Islet precursor cell (in vitro differentiated cells): ENCODE results near the gene SLC9A7.
A peak's percentile ranks its signal among the peaks of the same experiment; 100 is the strongest.

ENCODE experiments used
- DNase-seq: peaks from one replicate; pipeline ENCODE4 v3.0.0-alpha.2; 2018

SLC9A7 gene

DNA sequence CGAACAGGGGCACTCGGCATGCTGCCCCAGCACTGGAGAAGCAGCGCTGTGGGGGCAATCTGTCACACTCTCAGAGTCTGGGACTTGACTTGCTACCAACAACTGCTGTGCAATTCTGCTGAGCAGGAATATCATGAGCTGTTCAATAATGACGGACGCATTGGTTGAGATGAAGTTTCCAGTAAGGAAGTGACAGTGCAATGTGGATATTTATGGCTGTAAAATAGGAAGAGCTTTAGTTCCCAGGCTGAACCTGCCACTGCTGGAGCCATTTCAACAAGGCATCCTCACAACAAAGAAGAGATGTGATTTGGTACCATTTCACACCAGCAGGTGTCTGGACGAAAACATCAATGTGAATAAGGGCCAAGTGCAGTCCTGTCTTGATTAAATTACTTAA, 161.1 kb downstream of the SLC9A7 start:
- DNase-seq: no peak

- no peak for DNase-seq
These were observed 161.7 kb downstream of the SLC9A7 start for GRCh38 chrX:46597208-46597607.

DNA sequence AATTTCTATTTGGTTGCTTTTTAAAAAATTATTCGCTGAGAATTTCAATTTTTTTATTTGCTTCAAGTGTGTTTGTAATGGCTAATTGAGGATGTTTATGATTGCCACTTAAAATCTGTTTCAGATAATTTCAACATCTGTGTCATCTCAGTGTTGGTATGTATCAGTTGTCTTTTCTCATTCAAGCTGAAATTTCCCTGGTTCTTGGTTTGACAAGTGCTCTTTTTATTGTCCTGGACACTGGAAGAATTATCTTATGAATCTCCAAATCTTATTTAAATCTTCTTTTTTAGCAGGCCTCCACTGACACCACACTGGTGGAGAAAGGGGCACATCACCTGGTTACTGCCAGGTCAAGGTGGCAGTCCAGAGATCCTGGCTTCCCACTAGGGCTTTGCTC, 163.8 kb downstream of the SLC9A7 start:
- DNase-seq: no peak

- no peak for DNase-seq
These were observed 168.8 kb downstream of the SLC9A7 start for GRCh38 chrX:46589977-46590723.

GRCh38 chrX:46588263-46588662, 170.7 kb downstream of the SLC9A7 start:
- no peak for DNase-seq

DNA sequence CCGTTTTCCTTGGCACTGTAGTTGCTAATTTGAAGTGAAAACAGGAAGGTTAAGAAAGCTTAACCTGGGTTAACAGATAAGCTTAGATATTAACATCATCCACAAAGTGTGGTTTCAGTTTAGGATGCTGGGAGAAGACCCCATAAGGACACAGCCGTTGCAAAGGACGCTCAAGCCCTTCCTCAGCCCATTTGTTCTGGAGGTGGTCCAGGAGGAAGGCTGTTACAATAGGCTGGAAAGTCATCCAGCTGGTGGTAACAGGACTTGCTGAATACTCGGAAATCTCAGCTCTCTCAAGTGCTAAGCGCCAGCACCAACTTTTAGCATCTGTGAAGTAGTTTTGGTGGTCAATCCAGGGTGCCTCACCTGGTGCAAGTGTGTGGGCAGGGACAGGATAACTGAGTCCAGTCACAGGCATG, 171.2 kb downstream of the SLC9A7 start:
- DNase-seq: no peak

DNA sequence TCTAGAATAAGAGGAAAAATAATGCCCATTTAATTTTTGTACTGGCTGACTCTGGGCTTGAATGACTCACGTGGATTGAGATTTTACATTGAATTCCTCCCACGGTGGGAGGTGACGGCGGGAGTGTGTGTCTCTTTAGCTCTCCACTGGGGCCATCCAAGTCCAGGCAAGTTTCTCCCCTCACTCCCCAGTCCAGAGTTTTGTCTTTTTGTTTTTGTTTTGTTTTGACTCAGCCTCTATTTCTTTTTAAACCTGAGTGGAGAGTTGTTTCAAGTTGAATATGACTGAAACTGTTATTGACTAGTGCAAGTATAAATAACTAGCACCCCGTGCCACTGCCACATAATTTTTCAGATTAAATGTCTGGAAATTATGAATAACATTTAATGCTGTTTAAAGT, 171.8 kb downstream of the SLC9A7 start:
- no peak for DNase-seq

- DNase-seq: no peak
These were observed 174.2 kb downstream of the SLC9A7 start for GRCh38 chrX:46584736-46585135.

DNA sequence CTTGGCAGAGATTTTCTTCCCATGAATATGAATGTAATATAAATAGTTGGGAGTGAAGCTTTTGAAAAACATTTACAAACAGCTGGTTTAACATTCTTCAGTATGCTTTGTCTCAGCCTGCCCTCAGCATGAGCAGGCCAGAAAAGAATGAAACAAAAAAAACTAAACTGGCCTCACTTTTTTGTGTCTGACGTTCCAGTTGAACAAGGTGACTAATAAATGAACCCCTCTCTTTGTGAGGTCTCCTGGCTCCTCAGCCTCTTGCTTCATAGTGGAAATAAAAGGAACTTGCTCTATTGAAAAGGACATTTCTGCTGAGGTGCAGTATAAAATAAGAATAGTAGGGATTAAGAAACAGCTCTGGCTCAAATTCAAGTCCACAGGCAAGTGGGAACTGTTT, 176.0 kb downstream of the SLC9A7 start:
- no peak for DNase-seq

DNA sequence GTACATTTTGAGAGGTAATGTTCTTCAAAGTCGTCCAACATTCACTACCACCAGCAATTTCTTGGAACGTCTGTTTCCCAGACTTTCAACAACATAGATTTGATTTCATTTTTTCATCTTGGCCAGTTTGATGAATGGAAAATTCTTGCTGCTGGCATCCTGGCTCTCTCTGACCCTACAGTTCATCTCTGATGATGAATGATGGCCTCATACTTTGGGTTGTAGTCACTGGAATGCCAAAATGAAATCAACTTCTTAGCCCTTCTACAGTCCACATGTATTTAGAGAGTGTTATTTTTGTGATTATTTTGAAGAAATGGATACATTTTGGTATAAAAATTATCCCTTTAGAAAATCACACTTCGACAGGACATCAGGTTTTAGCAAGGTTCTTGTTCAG, 176.6 kb downstream of the SLC9A7 start:
- DNase-seq: no peak

GRCh38 chrX:46580613-46581012, 178.3 kb downstream of the SLC9A7 start:
- no peak for DNase-seq

GRCh38 chrX:46579250-46579649, 179.7 kb downstream of the SLC9A7 start:
- DNase-seq: no peak

- DNase-seq: no peak
These were observed 181.5 kb downstream of the SLC9A7 start for GRCh38 chrX:46577221-46578005.

DNA sequence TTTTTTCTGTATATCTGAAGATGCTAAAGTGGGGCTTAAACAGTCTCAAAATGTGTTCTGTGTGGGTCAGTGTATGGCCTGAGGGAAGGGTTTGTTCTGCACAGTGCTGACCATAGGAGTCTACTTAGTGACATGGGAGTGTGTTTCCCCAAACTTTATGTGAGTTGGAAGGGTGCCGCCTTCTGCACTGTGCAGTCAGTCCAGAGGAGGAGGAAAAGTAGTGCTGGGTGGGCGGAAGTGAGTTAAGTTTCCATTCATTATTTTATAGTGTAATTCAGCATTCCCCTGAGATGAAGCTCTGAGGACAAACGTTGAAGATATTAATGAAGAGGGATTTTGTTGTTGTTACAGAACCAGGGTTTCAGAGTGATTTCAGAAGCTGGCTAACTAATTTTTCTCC, 182.5 kb downstream of the SLC9A7 start:
- no peak for DNase-seq

DNA sequence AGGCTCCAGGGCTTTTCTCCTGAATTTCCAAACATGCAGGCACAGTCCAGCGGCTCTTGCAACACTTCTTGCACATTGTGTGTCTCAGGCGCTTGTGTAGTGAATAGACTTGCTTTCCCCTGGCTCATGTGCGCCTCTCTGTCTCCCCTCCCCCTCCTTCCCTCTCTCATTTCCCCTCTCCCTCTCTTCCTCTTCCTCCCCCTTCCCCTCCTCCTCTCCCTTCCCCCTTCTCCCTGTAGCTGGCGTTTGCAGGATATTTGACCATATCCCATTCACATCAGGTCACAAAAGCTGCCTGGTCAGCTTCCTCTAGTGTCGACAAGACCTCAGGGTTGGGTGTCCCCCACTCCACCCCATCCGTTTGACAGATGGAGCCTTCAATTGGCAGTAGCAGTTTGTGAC, 182.9 kb downstream of the SLC9A7 start:
- no peak for DNase-seq

DNA sequence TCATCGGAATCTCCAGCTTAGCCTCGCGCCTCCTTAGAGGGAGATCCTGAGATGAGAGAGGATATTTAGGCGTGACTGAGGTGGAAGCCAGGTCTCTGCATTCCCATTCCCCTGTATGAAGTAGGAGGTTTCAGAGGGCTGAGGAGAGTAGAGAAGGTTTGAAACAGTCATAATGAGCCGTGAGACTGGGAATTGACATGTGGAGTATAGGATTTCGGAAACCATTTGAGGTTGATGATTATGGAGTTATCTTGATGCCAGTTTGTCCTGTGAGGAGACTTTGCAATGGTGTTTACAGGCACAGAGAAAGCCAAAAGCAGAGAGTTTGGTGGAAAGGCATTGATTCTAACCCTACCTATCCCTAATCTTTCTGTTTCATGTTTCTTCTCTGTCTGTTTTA, 183.3 kb downstream of the SLC9A7 start:
- no peak for DNase-seq

DNA sequence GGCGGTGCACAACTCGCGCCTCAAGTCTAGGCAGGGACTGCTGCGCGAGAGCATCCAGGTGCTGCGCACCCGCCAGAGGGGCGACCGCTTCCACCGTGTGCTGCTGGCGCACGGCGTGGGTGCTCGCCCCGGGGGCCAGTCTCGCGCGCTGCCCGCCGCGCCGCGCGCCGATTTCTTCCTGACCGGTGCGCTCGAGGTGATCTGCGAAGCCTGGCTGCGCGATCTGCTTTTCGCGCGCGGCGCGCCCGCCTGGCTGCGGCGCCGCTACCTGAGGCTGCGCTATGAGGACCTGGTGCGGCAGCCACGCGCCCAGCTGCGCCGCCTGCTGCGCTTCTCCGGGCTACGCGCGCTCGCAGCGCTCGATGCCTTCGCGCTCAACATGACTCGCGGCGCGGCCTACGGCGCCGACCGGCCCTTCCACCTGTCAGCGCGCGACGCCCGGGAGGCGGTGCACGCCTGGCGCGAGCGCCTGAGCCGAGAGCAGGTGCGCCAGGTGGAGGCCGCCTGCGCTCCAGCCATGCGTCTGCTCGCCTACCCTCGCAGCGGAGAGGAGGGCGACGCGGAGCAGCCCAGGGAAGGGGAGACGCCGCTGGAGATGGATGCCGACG, 184.0 kb downstream of the SLC9A7 start:
- peak; percentile 63 for DNase-seq

- peak; percentile 81 for DNase-seq
These were observed 184.8 kb downstream of the SLC9A7 start for GRCh38 chrX:46573892-46574773.

- peak; percentile 81 for DNase-seq
These were observed 185.5 kb downstream of the SLC9A7 start, which contains the start of gene CHST7 for GRCh38 chrX:46573331-46573891. Gene CHST7, plus strand, starts transcription at chrX:46573765. Its CDS starts 167 bp downstream, at chrX:46573932.

DNA sequence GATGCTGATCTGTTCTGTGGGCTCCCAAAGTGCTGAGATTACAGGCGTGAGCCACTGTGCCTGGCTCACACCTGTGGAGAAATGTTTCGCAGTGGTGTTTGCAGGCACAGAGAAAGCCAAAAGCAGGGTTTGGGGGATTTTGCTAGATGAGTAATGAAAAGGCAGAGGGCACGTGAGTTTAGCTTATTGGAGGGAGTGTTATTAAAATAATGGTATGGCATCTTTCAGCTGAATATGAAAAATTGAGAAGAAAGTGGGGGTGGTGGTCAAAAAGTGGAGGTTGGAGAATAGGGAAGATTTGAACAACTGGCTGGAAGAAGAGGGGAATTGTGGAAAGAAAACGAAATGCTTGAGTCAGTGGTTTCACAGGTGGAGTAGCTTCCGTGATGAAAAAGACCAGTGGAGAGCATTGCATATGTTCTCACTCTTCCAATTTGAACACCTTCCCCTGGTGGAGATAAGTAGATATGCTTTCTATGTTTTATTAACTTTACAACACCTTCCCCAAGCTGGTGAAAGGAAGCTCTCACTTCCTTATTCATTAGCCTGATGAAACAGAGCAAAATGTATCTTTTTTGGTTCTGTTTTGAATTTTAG, 186.5 kb downstream of the SLC9A7 start:
- no peak for DNase-seq

- no peak for DNase-seq
These were observed 187.2 kb downstream of the SLC9A7 start for GRCh38 chrX:46571423-46572339.
